GM23338 (cell line): ENCODE measurements around the gene MAPK8. TPM values are rescaled to one million over a fixed set of nuclear protein-coding genes. Genes with fewer than 3 reads are reported as not detected.

Experiments
- ATAC-seq: fragments of 200-7000 bp; cut with Tn5 transposase; 3 replicates; pipeline ENCODE4 v1.9.1; 2020
- DNase-seq: peaks from one replicate; pipeline ENCODE4 v3.0.0-alpha.2; 2015; ENCODE audit warnings: low spot score
- H2AFZ ChIP-seq: fragments of 200-600 bp; sonication (generic); 2 replicates; pipeline ENCODE4 v1.8.0; 2016; ENCODE audit warnings: antibody characterized with exemption, mild to moderate bottlenecking, moderate library complexity
- H3F3A ChIP-seq: fragments of 200-600 bp; sonication (generic); replicated peaks from 2 replicates; pipeline ENCODE4 v1.8.0; 2017; ENCODE audit warnings: antibody characterized with exemption, mixed run types, low read depth
- H3K27ac ChIP-seq: fragments of 200-600 bp; sonication (generic); 2 replicates; pipeline ENCODE4 v1.6.1; 2016; ENCODE audit warnings: low read depth
- H3K27me3 ChIP-seq: fragments of 200-600 bp; sonication (generic); 2 replicates; pipeline ENCODE4 v1.8.0; 2016; ENCODE audit warnings: mild to moderate bottlenecking, mixed run types, moderate library complexity; ENCODE audit not compliant: insufficient read depth
- H3K36me3 ChIP-seq: fragments of 200-600 bp; sonication (generic); 2 replicates; pipeline ENCODE4 v1.8.0; 2016; ENCODE audit warnings: mild to moderate bottlenecking; ENCODE audit not compliant: insufficient read depth
- H3K4me1 ChIP-seq: fragments of 200-600 bp; sonication (generic); 2 replicates; pipeline ENCODE4 v1.8.0; 2016; ENCODE audit warnings: mild to moderate bottlenecking, moderate library complexity; ENCODE audit not compliant: insufficient read depth
- H3K4me2 ChIP-seq: fragments of 200-600 bp; sonication (generic); 2 replicates; pipeline ENCODE4 v1.7.1; 2017; ENCODE audit warnings: mixed run types
- H3K4me3 ChIP-seq: fragments of 200-600 bp; sonication (generic); 2 replicates; pipeline ENCODE4 v1.6.1; 2016; ENCODE audit warnings: mixed run types
- H3K79me2 ChIP-seq: fragments of 200-600 bp; sonication (generic); replicated peaks from 2 replicates; pipeline ENCODE4 v1.8.0; 2017; ENCODE audit warnings: mild to moderate bottlenecking; ENCODE audit not compliant: insufficient read depth
- H3K9me2 ChIP-seq: fragments of 200-600 bp; sonication (generic); 2 replicates; pipeline ENCODE4 v1.8.0; 2017; ENCODE audit not compliant: insufficient read depth
- H4K20me1 ChIP-seq: fragments of 200-600 bp; sonication (generic); replicated peaks from 2 replicates; pipeline ENCODE4 v1.8.0; 2017; ENCODE audit warnings: mild to moderate bottlenecking; ENCODE audit not compliant: insufficient read depth
- H3K27ac Mint-ChIP-seq: 2 replicates; pipeline ENCODE4 v1.8.0; 2020; ENCODE audit warnings: inconsistent platforms, mild to moderate bottlenecking, moderate library complexity, mixed read lengths
- H3K27me3 Mint-ChIP-seq: 3 replicates; pipeline ENCODE4 v1.8.0; 2022; ENCODE audit warnings: low read depth, mild to moderate bottlenecking, moderate library complexity, mixed read lengths, inconsistent platforms; ENCODE audit not compliant: insufficient read depth, poor library complexity
- H3K36me3 Mint-ChIP-seq: 3 replicates; pipeline ENCODE4 v1.8.0; 2021; ENCODE audit warnings: low read depth, mild to moderate bottlenecking, inconsistent platforms, moderate library complexity, mixed read lengths
- H3K4me1 Mint-ChIP-seq: 3 replicates; pipeline ENCODE4 v1.8.0; 2020; ENCODE audit warnings: mild to moderate bottlenecking, inconsistent platforms, mixed read lengths
- H3K4me3 Mint-ChIP-seq: 3 replicates; pipeline ENCODE4 v1.8.0; 2021; ENCODE audit warnings: moderate library complexity, mild to moderate bottlenecking, inconsistent platforms, mixed read lengths
- H3K9me3 Mint-ChIP-seq: 3 replicates; pipeline ENCODE4 v1.8.0; 2020; ENCODE audit warnings: moderate library complexity, mild to moderate bottlenecking, inconsistent platforms, mixed read lengths
- CREB1 ChIP-seq: fragments of 250-450 bp; sonication (Bioruptor Pico); IDR thresholded peaks from 2 replicates; pipeline ENCODE4 v1.5.0; 2020; ENCODE audit warnings: low read depth, mild to moderate bottlenecking, moderate library complexity
- CTCF ChIP-seq, 2 experiments: fragments of 200-600 bp in 1 of 2; sonication (generic) in 1 of 2; conservative IDR thresholded peaks; 2 replicates each; pipeline versions ENCODE4 v1.5.1 to v1.6.1; 2016 to 2017; ENCODE audit warnings: antibody characterized with exemption in 2 of 2, low read depth in 2 of 2, mild to moderate bottlenecking in 2 of 2, moderate library complexity in 1 of 2
- ETS1 ChIP-seq: IDR thresholded peaks from 2 replicates; pipeline ENCODE4 v1.6.1; 2016; ENCODE audit warnings: antibody characterized with exemption
- EZH2 ChIP-seq: fragments of 200-600 bp; sonication (generic); IDR thresholded peaks from one replicate; pipeline ENCODE4 v1.8.0; 2017; ENCODE audit warnings: antibody characterized with exemption, mild to moderate bottlenecking, low read depth; ENCODE audit not compliant: unreplicated experiment
- EZH2phosphoT487 ChIP-seq: fragments of 200-600 bp; sonication (generic); IDR thresholded peaks from one replicate; pipeline ENCODE4 v1.8.1; 2018; ENCODE audit warnings: antibody characterized with exemption; ENCODE audit not compliant: unreplicated experiment
- JUNB ChIP-seq: IDR thresholded peaks from one replicate; pipeline ENCODE4 v1.6.1; 2016; ENCODE audit warnings: antibody characterized with exemption; ENCODE audit not compliant: unreplicated experiment
- POLR2AphosphoS5 ChIP-seq: IDR thresholded peaks from 2 replicates; pipeline ENCODE4 v1.6.1; 2016; ENCODE audit warnings: antibody characterized with exemption, low read depth
- STAT1 ChIP-seq: IDR thresholded peaks from one replicate; pipeline ENCODE4 v1.6.1; 2016; ENCODE audit warnings: antibody characterized with exemption; ENCODE audit not compliant: unreplicated experiment
- ZNF114 ChIP-seq: fragments of 250-450 bp; sonication (Bioruptor Pico); IDR thresholded peaks from 2 replicates; pipeline ENCODE4 v1.5.0; 2020; ENCODE audit warnings: mild to moderate bottlenecking, moderate library complexity
- ZNF331 ChIP-seq: fragments of 250-450 bp; sonication (Bioruptor Pico); IDR thresholded peaks from 2 replicates; pipeline ENCODE4 v1.5.0; 2020; ENCODE audit warnings: low read depth, mild to moderate bottlenecking, moderate library complexity
- polyA plus RNA-seq: library from polyadenylated mRNA; unstranded; fragments of >200 nt; fragmentation: Nextera tagmentation; extraction: Ambion mirVana; gene quantifications from 2 replicates; pipeline ENCODE4 v1.2.1, GENCODE V29; 2016
- total RNA-seq: library from RNA; depleted of rRNA; stranded (reverse); fragments of >200 nt; shearing (Covaris generic); gene quantifications from 2 replicates; pipeline ENCODE4 v1.2.3, GENCODE V29; 2014
- TF ChIP-seq, protein P1 (sequence below): fragments of 250-450 bp; sonication (Bioruptor Pico); IDR thresholded peaks from 2 replicates; pipeline ENCODE4 v1.5.0; 2020; ENCODE audit warnings: mild to moderate bottlenecking, moderate library complexity

MAPK8 gene
- total and polyA plus RNA-seq, 2 experiments from 2014 or later: 52.4 to 73.6 TPM

DNA sequence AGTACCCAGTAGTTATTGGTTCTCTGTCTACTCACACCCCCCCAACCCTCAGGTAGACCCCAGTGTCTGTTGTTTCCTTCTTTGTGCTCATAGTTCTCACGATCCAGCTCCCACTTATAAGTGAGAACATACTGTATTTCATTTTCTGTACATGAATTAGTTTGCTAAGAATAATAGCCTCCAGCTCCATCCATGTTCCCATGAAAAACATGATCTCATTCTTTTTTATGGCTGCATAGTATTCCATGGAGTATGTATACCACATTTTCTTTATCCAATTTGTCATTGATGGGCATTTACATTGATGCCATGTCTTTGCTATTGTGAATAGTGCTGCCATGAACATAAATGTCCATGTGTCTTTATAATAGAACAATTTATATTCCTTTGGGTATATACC, 29.4 kb upstream of the MAPK8 start:
- Mint-ChIP-seq H3K4me3 (no peak overlapping the region), H3K4me1 (peaks cover 10% of the 10 kb centered on the region), H3K36me3 (no peaks in the 10 kb centered on the region), H3K27ac (no peak overlapping the region), H3K9me3 (peaks cover 13% of the 10 kb centered on the region; the same call in 2 of the 3 replicates), H3K27me3 (peaks cover 2% of the 10 kb centered on the region)
- DNase-seq (no peak), ATAC-seq (no peak)
- Histone ChIP-seq H3K27me3 (no peaks in the 10 kb centered on the region), H3K27ac (no peak overlapping the region), H3K4me1 (no peaks in the 10 kb centered on the region), H2AFZ (no peak overlapping the region), H3K9me2 (no peaks in the 10 kb centered on the region; the same call in 1 of the 2 replicates), H3K36me3 (no peaks in the 10 kb centered on the region; the same call in 1 of the 2 replicates), H3K79me2 (no peaks in the 10 kb centered on the region), H4K20me1 (no peaks in the 10 kb centered on the region), H3K4me3 (no peak overlapping the region), H3K4me2 (no peak overlapping the region), H3F3A (no peaks in the 10 kb centered on the region)
- TF ChIP-seq POLR2AphosphoS5: no peak

DNA sequence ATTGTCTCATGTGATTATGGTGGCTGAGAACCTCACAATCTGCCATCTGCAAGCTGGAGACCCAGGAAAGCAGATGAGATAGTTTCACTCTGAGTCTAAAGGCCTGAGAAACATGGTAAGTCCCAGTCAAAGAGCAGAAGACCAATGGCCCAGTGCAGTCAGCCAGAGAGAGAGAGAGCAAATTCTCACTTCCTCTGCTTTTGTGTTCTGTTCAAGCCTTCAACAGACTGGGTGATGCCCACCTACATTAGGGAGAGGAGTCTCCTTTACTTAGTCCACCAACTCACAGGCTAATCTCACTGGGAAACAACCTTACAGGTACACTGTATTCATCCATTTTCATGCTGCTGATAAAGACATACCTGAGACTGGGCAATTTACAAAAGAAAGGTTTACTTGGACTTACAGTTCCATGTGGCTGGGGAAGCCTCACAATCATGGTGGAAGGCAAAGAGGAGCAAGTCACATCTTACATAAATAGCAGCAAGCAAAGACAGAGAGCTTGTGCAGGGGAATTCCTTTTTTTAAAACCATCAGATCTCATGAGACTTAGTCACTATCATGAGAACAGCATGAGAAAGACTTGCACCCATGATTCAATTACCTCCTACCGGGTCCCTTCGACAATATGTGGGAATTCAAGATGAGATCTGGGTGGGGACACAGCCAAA, 27.3 kb upstream of the MAPK8 start:
- ATAC-seq (no peak), DNase-seq (no peak)
- no peak overlapping the region for H3K4me2 ChIP-seq
- H3F3A ChIP-seq: no peaks in the 10 kb centered on the region
- Mint-ChIP-seq H3K9me3 (peaks cover 26% of the 10 kb centered on the region), H3K27ac (no peak overlapping the region), H3K4me1 (peaks cover 10% of the 10 kb centered on the region), H3K36me3 (no peaks in the 10 kb centered on the region; the same call in 2 of the 3 replicates), H3K4me3 (no peak overlapping the region), H3K27me3 (peaks cover 2% of the 10 kb centered on the region)
- H3K9me2 ChIP-seq: no peaks in the 10 kb centered on the region; the same call in 1 of the 2 replicates
- no peak overlapping the region for H3K27ac ChIP-seq
- TF ChIP-seq EZH2 (no peak), STAT1 (no peak), ZNF331 (CRISPR knock-in tag) (no peak), CREB1 (CRISPR knock-in tag) (no peak), ETS1 (no peak), CTCF (conservative IDR thresholded peaks at IDR 0.05; ENCODE audit: low read depth in 2 of 2) (no peak), EZH2phosphoT487 (no peak), ZNF114 (CRISPR knock-in tag) (no peak), POLR2AphosphoS5 (no peak), JUNB (no peak)
- TF ChIP-seq, protein P1, sequence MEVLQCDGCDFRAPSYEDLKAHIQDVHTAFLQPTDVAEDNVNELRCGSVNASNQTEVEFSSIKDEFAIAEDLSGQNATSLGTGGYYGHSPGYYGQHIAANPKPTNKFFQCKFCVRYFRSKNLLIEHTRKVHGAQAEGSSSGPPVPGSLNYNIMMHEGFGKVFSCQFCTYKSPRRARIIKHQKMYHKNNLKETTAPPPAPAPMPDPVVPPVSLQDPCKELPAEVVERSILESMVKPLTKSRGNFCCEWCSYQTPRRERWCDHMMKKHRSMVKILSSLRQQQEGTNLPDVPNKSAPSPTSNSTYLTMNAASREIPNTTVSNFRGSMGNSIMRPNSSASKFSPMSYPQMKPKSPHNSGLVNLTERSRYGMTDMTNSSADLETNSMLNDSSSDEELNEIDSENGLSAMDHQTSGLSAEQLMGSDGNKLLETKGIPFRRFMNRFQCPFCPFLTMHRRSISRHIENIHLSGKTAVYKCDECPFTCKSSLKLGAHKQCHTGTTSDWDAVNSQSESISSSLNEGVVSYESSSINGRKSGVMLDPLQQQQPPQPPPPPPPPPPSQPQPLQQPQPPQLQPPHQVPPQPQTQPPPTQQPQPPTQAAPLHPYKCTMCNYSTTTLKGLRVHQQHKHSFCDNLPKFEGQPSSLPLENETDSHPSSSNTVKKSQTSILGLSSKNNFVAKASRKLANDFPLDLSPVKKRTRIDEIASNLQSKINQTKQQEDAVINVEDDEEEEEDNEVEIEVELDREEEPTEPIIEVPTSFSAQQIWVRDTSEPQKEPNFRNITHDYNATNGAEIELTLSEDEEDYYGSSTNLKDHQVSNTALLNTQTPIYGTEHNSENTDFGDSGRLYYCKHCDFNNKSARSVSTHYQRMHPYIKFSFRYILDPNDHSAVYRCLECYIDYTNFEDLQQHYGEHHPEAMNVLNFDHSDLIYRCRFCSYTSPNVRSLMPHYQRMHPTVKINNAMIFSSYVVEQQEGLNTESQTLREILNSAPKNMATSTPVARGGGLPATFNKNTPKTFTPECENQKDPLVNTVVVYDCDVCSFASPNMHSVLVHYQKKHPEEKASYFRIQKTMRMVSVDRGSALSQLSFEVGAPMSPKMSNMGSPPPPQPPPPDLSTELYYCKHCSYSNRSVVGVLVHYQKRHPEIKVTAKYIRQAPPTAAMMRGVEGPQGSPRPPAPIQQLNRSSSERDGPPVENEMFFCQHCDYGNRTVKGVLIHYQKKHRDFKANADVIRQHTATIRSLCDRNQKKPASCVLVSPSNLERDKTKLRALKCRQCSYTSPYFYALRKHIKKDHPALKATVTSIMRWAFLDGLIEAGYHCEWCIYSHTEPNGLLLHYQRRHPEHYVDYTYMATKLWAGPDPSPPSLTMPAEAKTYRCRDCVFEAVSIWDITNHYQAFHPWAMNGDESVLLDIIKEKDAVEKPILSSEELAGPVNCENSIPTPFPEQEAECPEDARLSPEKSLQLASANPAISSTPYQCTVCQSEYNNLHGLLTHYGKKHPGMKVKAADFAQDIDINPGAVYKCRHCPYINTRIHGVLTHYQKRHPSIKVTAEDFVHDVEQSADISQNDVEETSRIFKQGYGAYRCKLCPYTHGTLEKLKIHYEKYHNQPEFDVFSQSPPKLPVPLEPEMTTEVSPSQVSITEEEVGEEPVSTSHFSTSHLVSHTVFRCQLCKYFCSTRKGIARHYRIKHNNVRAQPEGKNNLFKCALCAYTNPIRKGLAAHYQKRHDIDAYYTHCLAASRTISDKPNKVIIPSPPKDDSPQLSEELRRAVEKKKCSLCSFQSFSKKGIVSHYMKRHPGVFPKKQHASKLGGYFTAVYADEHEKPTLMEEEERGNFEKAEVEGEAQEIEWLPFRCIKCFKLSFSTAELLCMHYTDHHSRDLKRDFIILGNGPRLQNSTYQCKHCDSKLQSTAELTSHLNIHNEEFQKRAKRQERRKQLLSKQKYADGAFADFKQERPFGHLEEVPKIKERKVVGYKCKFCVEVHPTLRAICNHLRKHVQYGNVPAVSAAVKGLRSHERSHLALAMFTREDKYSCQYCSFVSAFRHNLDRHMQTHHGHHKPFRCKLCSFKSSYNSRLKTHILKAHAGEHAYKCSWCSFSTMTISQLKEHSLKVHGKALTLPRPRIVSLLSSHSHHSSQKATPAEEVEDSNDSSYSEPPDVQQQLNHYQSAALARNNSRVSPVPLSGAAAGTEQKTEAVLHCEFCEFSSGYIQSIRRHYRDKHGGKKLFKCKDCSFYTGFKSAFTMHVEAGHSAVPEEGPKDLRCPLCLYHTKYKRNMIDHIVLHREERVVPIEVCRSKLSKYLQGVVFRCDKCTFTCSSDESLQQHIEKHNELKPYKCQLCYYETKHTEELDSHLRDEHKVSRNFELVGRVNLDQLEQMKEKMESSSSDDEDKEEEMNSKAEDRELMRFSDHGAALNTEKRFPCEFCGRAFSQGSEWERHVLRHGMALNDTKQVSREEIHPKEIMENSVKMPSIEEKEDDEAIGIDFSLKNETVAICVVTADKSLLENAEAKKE (CRISPR knock-in tag): no peak
- no peaks in the 10 kb centered on the region for H4K20me1 ChIP-seq
- H3K36me3 ChIP-seq: no peaks in the 10 kb centered on the region; the same call in 1 of the 2 replicates
- H3K4me3 ChIP-seq: no peak overlapping the region
- no peaks in the 10 kb centered on the region for H3K79me2 ChIP-seq
- no peak overlapping the region for H2AFZ ChIP-seq
- H3K27me3 ChIP-seq: no peaks in the 10 kb centered on the region
- no peaks in the 10 kb centered on the region for H3K4me1 ChIP-seq
